GM18505 (cell line): ENCODE data around the gene HIGD2A.

ENCODE experiments used
- ATAC-seq: cut with Tn5 transposase; IDR thresholded peaks from one replicate; pipeline ENCODE4 v1.9.1; 2021; ENCODE audit not compliant: unreplicated experiment
- POLR2A ChIP-seq: IDR thresholded peaks from 4 replicates; pipeline ENCODE4 v1.6.1; 2011; ENCODE audit warnings: borderline replicate concordance; ENCODE audit not compliant: insufficient read depth, insufficient read length; ENCODE audit errors: extremely low read depth

Gene HIGD2A

GRCh38 chr5:176425138-176425537, 36.6 kb downstream of the HIGD2A start:
- no peak for TF ChIP-seq POLR2A

GRCh38 chr5:176425791-176426190, 37.2 kb downstream of the HIGD2A start:
- ATAC-seq = no peak
- no peak for TF ChIP-seq POLR2A

More at GRCh38 chr5:176425138-176425537, 36.6 kb downstream of the HIGD2A start:
- ATAC-seq = no peak

- no peak for ATAC-seq
- no peak for TF ChIP-seq POLR2A
Measured at GRCh38 chr5:176426876-176427275, 38.3 kb downstream of the HIGD2A start.

GRCh38 chr5:176427971-176428370, 39.4 kb downstream of the HIGD2A start:
- no peak for ATAC-seq
- TF ChIP-seq POLR2A = no peak

- no peak for TF ChIP-seq POLR2A
- no peak for ATAC-seq
Measured at GRCh38 chr5:176429972-176430371, 41.4 kb downstream of the HIGD2A start.

- ATAC-seq = no peak
- TF ChIP-seq POLR2A = no peak
Measured at GRCh38 chr5:176432707-176433106, 44.2 kb downstream of the HIGD2A start.

- no peak for TF ChIP-seq POLR2A
- ATAC-seq = no peak
Measured at GRCh38 chr5:176436656-176437055, 48.1 kb downstream of the HIGD2A start.

- ATAC-seq = no peak
- TF ChIP-seq POLR2A = no peak
Measured at GRCh38 chr5:176438959-176439757, 50.6 kb downstream of the HIGD2A start.
